HG02943 (cell line): ENCODE measurements around the gene CXCL9.
"Not testable (repeated sequence)": the region's sequence is repeated elsewhere in the genome, so short reads cannot be mapped to it uniquely, and the experiment has no call there.

Source experiments
- ATAC-seq: cut with Tn5 transposase; IDR thresholded peaks from one replicate; pipeline ENCODE4 v1.9.1; 2021; ENCODE audit warnings: mild to moderate bottlenecking, low read depth, moderate library complexity; ENCODE audit not compliant: unreplicated experiment

CXCL9 gene

DNA sequence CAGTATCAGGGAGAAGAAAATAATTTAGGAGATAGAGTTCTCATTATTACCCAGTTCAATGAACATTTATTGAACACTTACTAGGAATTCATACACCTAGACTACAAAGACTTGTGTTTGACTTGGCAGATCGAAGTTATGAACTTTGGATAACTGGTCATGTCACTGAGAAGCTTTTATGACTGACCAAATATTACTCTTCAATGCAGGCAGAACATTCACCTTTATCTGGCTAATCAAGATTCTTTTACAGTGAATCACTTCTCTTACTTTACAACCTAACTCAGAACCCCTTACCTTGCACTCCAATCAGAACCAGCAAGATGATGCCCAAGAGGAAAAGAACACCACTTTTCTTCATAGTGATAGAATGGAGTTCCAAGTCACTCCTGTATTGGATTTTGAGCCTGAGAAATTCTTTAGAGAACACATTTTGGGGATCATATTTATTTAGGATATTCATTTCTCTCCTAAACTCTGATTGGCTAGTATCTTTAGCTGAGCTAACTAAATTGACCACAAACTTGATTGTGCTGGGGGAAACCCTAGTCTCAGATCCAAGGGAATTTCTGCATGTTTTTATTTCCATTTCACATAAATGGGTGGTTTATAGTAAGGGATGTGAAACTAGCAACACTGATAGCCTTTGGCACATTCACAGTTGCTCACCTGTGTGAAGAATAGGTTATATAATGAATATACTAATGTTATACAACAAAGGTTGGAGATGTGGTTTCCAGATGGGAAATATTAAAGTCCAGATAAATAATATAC is at the start of gene CXCL9:
Gene CXCL9 (minus strand): TSS at position 421 of the 774 bp plus-strand sequence. CDS start 60 bp downstream, at position 361.
- no peak for ATAC-seq

DNA sequence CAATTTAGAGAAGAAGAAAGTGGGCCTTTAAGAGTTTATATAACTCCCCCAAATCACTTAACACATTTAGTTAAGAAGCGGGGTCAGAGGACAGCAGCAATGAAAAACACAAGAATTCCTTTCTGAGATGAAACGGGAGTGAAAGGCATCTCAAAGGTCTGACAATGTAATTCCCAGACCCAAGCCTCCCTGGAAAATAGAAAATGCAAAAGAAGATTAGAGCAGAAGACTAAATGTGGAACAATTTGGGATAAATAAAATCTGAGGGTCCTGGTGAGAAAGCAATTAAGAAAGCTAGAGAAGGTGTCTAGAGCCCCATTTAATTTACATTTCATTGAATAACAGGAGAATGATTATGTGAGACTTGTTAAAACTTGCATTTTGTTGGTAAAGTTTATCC is 48.1 kb upstream of the CXCL9 start:
- no peak for ATAC-seq

DNA sequence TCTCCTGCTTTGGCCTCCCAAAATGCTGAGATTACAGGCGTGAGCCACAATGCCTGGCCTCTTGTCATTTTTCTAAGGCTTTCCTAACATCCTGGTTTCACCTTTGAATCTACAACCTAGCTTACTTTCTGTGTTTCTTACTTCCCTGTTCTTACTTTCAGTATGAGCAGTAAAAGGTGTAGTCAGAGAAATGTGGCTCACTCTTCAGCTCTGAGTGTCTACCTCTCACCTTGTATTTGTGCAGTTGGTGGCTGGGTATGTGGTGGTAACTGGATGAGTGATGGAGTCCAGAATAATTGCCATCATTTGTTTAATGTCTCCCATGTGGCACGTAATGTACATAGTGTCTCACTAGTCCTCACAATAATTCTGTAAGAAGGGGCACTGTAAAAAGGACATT is 47.7 kb upstream of the CXCL9 start:
- peak; percentile 98 for ATAC-seq

DNA sequence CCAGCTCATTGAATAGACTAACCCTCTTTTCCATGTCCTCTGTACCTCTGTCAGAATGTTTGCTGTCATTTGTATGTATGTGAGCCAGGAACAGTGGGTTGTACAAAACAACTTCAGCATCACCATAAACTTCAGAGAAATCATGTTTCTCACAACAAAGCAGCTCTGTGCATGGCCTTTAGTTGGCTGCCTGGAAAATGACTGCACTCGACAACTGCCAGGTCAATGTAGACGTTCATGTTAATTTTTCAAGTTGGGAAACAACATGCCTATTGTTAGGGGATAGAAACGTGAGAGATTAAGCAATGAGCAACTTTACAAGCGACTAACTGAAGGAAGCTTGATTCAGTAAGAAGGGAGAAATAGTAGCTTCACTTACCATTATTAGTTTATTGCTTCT is 46.4 kb upstream of the CXCL9 start:
- no peak for ATAC-seq

DNA sequence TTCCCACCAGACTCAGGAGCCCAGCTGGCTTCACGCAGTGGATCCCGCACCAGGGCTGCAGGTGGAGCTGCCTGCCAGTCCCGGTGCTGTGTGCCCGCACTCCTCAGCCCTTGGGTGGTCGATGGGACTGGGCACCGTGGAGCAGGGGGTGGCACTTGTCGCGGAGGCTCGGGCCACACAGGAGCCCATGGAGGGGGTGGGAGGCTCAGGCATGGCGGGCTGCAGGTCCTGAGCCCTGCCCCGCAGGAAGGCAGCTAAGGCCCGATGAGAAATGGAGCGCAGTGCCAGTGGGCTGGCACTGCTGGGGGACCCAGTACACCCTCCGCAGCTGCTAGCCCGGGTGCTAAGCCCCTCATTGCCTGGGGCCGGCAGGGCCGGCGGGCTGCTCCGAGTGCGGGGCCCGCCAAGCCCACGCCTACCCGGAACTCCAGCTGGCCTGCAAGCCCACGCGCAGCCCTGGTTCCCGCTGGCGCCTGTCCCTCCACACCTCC is 43.3 kb upstream of the CXCL9 start:
- ATAC-seq, result not testable (repeated sequence)

DNA sequence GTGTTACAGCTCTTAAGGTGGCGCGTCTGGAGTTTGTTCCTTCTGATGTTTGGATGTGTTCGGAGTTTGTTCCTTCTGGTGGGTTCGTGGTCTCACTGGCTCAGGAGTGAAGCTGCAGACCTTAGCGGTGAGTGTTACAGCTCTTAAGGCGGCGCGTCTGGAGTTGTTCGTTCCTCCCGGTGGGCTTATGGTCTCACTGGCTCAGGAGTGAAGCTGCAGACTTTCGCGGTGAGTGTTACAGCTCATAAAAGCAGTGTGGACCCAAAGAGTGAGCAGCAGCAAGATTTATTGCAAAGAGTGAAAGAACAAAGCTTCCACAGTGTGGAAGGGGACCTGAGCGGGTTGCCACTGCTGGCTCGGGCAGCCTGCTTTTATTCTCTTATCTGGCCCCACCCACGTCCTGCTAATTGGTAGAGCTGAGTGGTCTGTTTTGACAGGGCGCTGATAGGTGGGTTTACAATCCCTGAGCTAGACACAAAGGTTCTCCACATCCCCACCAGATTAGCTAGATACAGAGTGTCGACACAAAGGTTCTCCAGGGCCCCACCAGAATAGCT is 42.6 kb upstream of the CXCL9 start:
- ATAC-seq, result not testable (repeated sequence)

DNA sequence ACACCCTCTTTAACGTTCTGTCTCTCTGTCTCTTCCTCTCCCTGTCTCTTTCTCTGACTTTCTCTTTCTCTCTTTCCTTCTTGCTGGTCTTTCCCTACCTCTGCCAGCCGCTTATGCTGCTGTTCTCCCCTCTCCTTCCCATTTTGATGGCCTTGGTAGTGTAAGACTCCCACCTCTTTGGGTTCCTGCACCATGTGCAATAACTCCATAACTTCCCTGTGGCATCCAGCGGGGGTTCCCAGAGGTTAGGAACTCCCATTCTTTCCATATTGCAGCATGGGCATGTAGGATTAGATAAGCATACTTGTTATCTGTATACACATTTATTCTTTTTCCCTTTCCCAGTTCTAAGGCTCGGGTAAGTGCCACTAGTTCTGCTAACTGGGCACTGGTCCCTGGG is 37.4 kb upstream of the CXCL9 start:
- ATAC-seq, result not testable (repeated sequence)

DNA sequence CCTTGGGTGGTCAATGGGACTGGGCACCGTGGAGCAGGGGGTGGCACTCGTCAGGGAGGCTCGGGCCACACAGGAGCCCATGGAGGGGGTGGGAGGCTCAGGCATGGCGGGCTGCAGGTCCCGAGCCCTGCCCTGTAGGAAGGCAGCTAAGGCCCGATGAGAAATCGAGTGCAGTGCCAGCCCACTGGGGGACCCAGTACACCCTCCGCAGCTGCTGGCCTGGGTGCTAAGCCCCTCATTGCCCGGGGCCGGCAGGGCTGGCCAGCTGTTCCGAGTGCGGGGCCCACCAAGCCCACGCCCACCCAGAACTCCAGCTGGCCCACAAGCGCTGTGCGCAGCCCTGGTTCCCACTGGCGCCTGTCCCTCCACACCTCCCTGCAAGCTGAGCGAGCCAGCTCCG is 36.0 kb upstream of the CXCL9 start:
- not testable (repeated sequence) for ATAC-seq

DNA sequence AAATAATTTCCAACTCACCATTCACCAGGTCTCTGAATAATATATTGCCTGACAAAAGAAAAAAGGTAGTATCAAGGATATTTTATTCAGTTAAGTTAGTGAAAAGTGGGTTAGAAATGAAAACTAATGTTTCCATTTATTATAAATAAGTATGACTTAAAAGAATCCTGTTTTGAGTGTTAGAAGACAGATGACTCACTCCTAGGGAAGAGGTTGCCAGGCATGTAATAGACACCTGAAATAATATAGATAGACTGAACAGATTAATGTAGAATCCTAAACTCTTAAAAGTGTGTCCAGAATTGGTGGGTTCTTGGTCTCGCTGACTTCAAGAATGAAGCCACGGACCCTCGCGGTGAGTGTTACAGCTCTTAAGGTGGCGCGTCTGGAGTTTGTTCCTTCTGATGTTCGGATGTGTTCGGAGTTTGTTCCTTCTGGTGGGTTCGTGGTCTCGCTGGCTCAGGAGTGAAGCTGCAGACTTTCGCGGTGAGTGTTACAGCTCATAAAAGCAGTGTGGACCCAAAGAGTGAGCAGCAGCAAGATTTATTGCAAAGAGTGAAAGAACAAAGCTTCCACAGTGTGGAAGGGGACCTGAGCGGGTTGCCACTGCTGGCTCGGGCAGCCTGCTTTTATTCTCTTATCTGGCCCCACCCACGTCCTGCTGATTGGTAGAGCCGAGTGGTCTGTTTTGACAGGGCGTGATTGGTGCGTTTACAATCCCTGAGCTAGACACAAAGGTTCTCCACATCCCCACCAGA is 35.1 kb upstream of the CXCL9 start:
- not testable (repeated sequence) for ATAC-seq

DNA sequence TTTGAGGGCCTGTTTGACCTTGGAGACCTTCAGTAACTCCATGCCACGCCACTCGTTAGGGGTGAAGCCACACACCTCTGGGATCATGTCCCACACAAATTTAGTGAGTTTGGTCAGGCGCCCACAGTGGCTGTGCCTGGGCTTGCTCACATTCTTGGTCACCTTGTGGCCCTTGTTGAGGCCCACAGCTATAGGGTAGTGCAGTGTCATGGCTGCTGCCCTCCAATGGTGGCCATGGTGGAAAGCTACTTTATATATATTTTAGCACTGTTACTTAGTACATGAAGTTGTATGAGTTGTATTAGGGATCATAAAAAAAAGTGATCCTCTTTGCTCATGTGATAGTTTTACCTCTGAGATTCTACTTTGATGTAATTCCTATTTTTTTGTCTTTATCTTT is 29.5 kb upstream of the CXCL9 start:
- ATAC-seq, result peak; percentile 59

DNA sequence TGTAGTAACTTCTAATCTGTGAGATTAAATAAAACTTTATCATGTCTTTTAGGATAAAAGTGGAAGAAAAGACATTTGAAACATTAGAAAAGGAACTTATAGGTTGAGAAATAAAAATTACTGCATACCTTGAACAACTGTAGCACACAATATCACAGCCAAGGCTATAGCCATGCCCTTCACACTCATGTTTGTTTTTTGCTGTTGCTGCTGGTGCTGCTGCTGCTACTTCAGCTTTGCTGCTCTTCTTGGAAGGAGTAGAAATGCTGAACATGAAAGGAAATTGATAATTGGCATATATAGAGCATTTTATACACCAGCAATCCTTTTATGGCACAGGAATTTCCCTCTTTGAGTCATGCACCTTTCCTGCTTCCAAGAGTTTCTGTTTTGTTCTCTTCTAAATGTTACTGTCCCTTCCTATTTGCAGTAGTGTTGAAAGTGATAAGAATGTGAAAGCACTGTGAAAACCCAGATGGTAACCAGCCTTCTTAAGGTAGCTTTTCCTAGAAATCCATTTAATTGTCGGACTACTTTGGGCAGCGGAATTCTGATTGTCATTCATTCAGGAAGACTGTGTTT is 28.6 kb upstream of the CXCL9 start, which contains the start of gene CXCL11:
Gene CXCL11 (minus strand): TSS at position 272 of the 582 bp plus-strand sequence. CDS start 83 bp downstream, at position 189.
- no peak for ATAC-seq

DNA sequence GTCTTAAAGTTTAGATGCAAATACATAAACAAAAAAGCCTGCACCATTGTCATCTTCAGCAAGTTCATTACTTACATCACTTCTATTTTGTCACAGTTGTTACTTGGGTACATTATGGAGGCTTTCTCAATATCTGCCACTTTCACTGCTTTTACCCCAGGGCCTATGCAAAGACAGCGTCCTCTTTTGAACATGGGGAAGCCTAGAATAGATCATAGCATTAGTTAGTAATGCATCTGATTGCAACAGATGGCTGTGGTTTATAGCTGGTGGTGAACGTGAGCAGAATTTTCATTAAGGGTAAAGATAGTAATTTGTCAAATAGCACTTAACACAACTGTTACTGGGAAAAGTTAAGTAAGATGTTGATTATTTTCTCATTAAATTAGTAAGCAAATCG is 27.8 kb upstream of the CXCL9 start:
- ATAC-seq, result no peak

DNA sequence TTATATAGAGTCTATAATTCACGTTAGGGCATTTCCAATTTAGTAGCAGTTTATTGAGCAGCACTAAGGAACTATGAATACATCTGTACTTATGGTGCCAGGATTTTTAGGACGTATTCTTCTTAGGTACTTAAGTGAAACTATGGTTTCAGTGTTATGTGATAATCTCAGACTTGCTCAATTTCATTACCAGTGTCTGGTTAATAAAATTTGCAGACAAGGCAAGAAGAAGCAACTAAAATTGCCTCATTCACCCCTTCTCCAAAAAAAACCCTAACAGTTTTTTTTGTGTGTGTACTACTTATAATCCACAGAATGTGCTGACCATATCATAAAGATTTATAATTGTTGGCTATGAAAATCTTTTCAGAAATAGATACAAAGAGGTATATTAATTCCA is 22.0 kb upstream of the CXCL9 start:
- ATAC-seq, result no peak

DNA sequence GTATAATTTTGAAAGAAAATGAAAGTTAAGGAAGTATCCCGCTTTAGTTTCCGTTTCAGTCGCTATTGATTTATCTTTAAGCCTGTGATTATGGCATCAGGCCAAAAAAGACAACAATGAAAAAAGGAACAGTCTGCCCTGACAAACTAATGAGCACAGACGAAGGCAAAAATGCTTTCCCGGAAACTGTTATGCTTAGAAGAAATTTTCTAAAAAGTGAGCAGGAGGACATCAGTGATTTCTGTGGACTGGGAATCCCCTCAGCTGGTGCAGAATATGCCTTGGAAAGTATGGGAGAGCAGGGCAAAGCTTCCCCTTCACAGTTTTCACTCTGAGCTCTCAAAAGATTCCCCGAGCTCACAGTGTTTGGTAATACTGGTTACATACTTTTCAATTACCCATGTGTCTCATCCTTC is 21.0 kb upstream of the CXCL9 start:
- ATAC-seq, result no peak

DNA sequence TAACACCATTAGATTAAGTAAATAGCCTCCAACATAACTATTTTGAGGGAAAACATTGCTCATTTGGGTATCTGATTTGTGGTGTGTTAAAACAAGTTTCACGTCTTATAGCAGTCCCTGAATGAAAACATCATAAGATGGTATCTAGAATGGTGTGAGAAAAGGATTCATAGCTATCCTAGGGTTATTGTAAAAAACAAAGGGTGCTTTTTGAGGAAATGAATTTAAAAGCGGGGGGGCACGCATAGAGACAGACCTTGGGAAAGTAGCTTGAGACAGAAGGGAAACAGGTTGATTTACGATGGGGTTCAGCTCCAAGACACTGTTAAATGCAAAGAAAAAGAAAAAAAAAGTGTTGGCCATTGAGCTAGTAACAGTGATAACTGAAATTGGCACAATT is 16.8 kb upstream of the CXCL9 start:
- ATAC-seq, result no peak

DNA sequence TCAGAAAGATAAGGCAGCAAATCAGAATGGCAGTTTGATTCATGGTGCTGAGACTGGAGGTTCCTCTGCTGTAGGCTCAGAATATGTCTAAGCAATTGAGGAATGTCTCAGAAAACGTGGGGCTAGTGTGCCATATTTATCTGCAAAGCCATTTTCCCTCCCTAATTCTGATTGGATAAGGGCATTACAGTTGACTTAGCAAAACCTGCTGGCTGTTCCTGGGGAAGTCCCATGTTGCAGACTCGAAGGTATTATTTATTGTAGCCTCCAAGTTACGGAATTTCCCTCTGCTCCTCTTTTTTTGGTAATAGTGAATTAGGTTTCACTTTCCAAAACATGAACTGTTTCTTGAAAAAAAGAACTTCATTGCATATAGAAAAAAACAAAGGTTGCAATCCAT is 16.1 kb upstream of the CXCL9 start, which contains the start of gene CXCL10:
Gene CXCL10 (minus strand): TSS at position 109 of the 400 bp plus-strand sequence. CDS start 66 bp downstream, at position 43.
- no peak for ATAC-seq

DNA sequence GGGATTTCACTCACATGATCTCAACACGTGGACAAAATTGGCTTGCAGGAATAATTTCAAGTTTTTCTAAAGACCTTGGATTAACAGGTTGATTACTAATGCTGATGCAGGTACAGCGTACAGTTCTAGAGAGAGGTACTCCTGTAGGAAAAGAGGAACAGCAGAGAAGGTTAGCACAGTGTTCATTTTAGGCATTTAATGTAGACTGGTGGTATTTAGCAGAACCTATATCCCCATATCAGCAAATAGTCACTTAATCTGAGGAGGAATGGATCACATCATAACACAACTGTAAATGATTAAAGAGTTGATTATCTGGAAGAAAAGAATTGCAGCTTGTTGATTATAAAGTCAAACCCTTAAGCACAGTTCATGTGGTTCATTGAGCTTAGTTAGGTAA is 15.4 kb upstream of the CXCL9 start:
- no peak for ATAC-seq

DNA sequence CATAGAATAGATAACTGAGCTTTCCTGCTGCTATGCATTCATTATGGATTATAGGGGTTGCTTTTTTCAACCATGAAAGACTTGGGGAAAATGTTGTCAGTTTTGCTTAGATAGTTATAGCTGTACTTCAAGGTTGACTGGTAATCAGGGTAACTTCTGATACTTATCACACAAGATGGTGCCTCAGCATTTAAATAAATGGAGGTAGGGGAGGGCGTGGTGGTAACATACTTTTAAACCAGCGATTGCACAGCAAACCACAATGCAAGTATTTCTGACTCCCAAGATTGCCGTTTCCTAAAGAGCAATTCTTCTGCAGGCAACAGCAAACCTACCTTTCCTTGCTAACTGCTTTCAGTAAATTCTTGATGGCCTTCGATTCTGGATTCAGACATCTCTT is 14.7 kb upstream of the CXCL9 start:
- no peak for ATAC-seq

DNA sequence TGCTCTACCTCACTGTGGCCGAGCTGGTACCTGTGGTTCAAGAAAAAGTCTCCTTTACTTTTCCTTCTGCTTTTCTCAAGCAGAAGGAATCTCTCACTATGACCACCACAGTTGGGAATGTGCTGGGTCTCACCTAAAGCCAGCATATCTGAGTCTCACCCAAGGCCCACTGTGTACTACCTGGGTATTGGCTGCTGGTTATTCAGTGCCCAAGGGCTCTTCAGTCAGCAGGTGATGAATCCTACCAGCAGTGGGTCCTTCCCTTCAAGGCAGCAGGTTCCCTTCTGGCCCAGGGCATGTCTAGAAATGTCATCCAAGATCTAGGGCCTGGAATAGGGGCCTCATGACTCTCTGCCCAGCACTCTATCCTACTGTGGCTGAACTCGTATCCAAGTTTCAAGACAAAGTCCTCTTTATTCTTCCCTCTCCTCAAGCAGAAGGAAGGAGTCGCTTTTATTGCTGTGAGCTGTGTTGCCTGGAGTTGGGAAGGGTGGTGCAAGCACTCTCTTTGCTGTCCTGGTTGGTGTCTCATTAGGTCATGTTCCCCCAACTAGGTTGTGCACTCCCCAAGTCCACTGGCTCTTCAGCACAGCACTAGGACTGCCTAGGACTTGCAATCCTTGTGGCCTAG is 9.9 kb upstream of the CXCL9 start:
- ATAC-seq, result no peak

DNA sequence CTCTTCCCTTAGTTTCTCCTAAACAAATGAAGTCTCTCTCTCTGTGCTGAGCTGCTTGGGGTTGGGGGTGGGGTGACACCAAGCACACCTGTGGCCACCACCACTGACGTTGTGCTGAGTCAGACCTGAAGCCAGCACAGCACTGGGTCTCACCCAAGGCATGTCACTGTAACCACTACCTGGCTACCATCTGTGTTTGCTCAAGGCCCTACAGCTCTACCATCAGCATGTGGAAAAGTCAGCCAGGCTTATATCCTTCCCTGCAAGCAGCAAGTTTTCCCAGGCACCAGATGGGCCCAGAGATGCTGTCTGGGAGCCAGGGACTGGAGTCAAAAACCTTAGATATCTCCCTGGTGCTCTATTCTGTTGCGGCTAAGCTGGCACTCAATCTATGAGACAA is 9.1 kb upstream of the CXCL9 start:
- peak; percentile 65 for ATAC-seq
